T-helper 2 cell (primary cell): ENCODE data around the gene PIP4K2A.
"Not testable (repeated sequence)": the region's sequence is repeated elsewhere in the genome, so short reads cannot be mapped to it uniquely, and the experiment has no call there.

Experiments used
- DNase-seq, 5 experiments: peaks; one replicate each; pipeline versions ENCODE4 v3.0.0 to v3.0.0-alpha.2; 2012 to 2022

PIP4K2A gene

GRCh38 chr10:22551681-22552365, 162.6 kb downstream of the PIP4K2A start:
- DNase-seq, result peak in 1 of 5 experiments; percentile 35

DNA sequence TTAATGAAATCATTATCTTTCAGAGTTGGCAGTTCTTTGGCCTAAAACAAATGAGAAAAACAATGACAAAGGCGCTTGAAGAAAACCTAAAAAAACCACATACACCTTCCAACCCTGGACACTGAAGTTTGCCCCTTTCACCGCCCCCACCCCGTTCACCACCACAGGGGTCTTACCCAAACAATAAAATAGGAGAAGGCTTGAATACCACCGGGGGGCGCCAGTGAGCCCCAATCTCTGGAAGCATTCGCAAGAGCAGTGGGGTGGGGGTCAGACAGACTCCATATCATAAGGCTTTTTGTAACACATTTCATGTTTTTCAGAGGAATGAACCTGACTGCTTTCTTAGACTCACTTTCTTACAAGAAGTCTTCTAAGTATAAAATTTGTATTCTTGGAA, 163.6 kb downstream of the PIP4K2A start:
- peak; percentile 43 to 61 (median 51) for DNase-seq

DNA sequence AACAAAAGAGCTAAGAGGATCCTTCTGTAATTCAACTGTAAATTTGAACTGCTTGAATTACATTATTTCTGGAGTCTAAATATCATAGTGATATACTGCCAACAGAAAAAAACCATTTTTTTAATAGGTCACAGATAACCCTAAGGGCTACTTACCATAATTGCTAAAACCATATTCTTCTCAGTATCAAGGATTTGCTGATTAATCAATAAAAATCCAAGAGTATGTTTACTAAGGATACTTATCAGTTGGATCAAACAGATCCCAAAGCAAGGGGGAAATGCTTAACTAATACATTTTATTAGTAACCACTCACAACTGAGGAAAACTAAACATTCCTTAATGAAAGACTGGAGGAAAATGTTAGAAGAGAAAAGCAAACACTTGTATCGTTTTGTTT, 166.0 kb downstream of the PIP4K2A start:
- no peak for DNase-seq

DNA sequence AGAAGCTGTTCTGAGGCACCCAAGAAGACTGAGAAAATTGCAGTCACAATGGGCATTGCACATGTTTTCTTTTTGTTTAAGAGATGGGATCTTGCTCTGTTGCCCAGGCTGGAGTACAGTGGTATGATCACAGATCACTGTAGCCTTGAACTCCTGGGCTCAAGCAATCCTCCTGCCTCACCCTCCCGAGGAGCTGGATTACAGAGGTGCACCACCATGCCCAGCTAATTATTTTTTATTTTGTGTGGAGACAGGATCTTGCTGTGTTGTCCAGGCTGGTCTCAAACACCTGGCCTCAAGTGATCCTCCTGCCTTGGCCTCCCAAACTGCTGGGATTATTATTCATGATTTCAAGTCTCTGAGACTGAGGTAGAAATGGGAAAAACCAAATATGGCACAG, 168.7 kb downstream of the PIP4K2A start:
- no peak for DNase-seq

DNA sequence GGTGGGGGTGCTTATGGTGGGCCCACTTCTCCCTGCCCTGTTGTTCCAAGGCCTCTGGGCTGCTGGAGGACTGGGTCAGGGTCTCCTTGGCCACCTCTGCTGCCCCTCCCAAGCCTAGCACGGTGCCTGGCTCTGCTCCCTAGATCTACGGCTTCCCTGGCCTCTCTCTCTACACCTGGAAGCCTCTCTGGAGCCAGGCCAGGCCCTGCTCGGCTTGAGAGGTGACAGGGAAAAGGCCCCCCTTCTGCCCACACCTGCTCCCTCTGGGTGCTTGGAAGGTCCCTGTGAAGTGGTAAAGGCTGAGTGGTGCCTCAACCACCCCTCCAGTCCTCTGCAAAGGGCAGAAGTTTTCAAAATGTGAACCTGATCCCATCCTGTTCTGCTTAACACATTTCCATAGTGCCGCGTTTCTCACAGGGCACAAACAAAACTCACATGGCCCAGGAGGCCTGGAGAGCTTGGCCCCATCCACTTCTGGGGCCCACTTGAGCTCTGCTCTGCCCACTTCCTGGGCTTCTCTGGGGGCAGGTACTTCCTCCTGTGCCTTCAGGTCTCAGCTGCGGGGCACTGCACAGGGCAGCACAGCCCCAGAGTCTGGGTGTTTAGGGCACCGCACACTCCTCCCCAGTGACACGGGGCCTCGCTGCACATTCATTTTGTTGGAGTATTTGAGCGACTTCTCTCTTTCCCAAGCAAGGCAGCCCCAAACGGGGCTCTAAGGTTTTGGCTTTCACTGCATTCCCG, 169.9 kb downstream of the PIP4K2A start:
- DNase-seq, result no peak

DNA sequence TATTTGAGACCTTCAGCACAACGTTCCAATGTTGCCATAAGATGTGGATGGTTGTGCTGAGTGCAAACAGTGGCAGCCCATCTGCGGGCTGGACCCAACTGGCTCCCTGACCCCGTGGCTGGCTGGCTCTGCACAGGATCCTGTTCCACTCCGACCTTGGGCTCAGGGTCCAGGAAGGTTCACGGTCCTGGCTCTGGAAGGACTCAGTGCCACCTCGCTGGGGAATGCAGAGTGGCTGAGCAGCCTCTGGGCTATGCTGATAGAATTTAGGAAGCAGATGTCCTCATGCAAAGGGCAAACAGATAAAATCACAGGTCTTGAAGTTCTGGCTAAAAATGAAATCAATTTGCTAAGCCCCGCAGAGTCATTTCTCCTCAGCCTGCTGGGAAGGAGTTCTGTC, 171.6 kb downstream of the PIP4K2A start:
- no peak for DNase-seq

DNA sequence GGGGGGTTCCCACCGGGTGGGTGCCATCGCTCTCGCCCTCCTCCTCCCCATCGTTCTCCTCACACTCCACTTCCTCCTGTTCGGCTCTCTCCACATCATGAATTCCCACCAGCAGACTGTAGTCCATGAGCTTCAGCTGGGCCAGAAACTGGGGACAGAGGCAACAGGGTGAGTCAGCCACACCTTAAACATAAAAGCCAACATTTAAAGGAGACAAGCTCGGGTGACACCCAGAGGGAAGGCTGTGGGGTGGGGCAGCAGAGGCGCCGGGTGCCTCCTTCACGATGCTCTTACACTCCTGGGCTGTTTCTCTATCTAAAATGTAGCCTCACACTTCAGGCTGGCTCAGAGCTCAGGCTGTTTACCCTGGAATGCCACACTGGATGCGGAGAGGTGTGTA, 172.5 kb downstream of the PIP4K2A start:
- DNase-seq, result no peak

DNA sequence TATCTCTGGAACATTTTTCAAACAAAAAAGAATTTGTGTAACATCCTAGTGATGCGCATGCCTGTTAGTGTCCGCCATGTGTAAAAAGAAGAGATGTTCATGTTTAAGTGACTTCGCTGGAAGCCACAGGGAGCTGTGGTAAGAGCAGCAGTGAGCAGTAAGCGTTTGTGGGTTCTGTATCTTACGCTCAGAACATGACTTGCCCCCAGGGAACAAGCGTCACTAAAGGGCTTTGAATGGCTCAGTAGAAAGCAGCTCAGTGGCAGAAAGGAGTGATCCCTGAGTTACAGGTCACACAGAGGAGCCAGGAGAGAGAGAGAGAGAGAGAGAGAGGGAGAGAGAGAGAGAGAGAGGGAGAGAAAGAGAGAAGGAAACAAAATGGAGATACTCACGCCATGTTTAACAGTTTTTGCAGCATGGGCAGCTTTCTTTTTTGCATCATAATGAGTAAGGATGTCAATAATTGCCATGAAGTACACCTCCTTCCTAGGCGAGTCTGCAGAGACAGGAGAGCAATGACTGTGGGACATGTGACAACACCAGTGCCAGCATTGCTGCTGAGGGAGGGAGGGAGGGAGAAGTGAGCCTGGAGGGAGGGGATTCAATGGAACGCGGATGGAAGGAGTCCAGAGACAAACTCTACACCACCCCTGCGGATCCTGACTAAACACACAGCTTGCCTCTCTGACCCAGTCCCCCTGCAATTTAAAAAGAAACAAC, 174.6 kb downstream of the PIP4K2A start:
- peak in 1 of 5 experiments; percentile 20 for DNase-seq

- no peak for DNase-seq
These were observed 176.6 kb downstream of the PIP4K2A start for GRCh38 chr10:22537810-22538209.

DNA sequence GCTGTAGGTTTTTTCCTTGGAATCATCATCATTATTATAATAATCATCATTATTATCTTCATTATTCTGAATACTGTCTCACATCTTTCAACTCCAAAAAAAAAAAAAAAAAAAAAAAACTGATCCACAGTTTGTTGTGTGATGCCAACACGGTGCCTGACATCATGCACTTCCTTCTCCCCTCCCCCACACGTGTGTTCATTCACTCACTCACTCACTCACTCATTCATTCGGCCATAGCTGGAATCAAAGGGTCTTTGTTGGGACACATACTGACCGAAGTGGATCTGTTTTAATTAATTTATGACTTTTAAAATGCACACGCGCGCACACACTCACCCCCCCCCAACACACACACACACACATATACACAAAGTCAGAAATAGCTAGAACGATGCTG, 177.8 kb downstream of the PIP4K2A start:
- DNase-seq, result no peak

- no peak for DNase-seq
These were observed 179.4 kb downstream of the PIP4K2A start for GRCh38 chr10:22534849-22535604.

GRCh38 chr10:22531441-22531840, 182.9 kb downstream of the PIP4K2A start:
- no peak for DNase-seq

GRCh38 chr10:22531008-22531407, 183.4 kb downstream of the PIP4K2A start:
- DNase-seq, result no peak

DNA sequence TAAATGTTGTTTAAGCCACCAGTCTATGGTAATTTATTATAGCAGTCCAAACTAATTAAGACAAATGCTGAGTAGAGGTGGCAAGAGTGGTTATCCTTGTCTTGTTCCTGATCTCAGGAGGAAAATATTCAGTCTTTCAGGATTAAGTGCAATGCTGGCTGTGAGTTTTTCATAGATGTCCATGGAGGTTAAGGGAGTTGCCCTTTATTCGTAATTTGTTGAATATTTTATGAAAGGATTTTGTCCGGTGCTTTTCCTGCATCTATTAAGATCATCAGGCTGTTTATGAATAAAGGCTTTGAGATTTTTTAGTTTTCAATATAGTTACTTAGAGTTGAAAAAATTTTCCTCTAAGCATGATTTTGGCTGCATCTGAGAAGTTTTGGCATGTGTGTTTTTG, 186.9 kb downstream of the PIP4K2A start:
- DNase-seq, result no peak

DNA sequence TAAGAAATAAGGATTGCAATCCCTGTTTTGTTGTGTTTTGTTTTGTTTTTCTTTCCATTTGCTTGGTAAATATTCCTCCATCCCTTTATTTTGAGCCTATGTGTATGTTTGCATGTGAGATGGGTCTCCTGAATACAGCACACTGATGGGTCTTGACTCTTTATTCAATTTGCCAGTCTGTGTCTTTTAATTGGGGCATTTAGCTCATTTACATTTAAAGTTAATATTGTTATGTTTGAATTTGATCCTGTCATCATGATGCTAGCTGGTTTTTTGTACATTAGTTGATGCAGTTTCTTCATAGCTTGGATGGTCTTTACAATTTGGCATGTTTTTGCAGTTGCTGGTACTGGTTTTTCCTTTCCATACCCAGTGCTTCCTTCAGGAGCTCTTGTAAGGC, 190.0 kb downstream of the PIP4K2A start:
- not testable (repeated sequence) for DNase-seq

GRCh38 chr10:22520645-22521044, 193.7 kb downstream of the PIP4K2A start:
- DNase-seq, result not testable (repeated sequence)

DNA sequence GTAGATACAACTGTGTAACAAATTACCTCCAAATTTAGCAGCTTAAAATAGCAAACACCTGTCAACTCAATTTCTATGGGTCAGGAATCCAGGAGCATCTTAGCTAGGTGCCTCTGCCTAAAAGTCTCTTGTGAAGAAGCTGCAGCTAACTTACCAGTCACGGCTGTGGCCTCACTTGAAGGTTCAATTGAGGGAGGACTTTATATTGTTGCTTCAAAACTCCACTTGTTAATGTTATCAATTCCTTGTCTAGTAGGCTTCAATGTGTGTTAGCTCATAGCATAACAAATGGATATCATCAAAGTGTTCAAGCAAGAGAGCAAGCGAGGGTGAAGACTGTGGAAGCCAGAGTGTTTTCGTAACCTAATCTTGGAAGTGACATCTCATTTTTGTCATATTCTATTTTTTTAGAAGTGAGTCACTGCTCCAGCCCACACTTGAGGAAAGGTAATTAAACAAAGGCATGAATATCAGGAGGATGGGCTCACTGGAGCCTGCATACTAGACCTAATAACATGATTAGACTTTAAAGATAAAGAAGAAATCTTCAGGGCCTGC, 196.1 kb downstream of the PIP4K2A start:
- no peak for DNase-seq

- DNase-seq, result no peak
These were observed 199.4 kb downstream of the PIP4K2A start for GRCh38 chr10:22515009-22515408.

GRCh38 chr10:22514414-22514758, 200.0 kb downstream of the PIP4K2A start:
- DNase-seq, result not testable (repeated sequence)

GRCh38 chr10:22513483-22514413, 200.6 kb downstream of the PIP4K2A start:
- not testable (repeated sequence) for DNase-seq

DNA sequence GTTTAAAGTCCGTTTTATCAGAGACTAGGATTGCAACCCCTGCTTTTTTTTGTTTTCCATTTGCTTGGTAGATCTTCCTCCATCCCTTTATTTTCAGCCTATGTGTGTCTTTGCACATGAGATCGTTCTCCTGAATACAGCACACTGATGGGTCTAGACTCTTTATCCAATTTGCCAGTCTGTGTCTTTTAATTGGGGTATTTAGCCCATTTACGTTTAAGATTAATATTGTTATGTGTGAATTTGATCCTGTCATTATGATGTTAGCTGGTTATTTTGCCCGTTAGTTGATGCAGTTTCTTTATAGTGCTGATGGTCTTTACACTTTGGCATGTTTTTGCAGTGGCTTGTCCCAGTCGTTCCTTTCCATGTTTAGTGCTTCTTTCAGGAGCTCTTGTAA, 202.4 kb downstream of the PIP4K2A start:
- DNase-seq, result not testable (repeated sequence)
